Duodenal mucosa (tissue), 2 donors: ENCODE results near the gene RGS19.

ENCODE experiments used
- H3K27ac ChIP-seq: one replicate; pipeline ENCODE4 v1.7.0; 2013; ENCODE audit warnings: low read depth, low read length
- H3K27me3 ChIP-seq, 2 donors: one replicate each; pipeline ENCODE4 v1.7.0; 2013; ENCODE audit warnings: low read length in 2 of 2, control low read depth in 1 of 2; ENCODE audit not compliant: insufficient read depth in 2 of 2, control insufficient read depth in 1 of 2
- H3K36me3 ChIP-seq, 2 donors: one replicate each; pipeline ENCODE4 v1.7.0; 2013; ENCODE audit warnings: low read length in 2 of 2, control low read depth in 1 of 2; ENCODE audit not compliant: insufficient read depth in 2 of 2, control insufficient read depth in 1 of 2
- H3K4me1 ChIP-seq, 2 donors: one replicate each; pipeline ENCODE4 v1.7.0; 2013; ENCODE audit warnings: low read length in 2 of 2, control low read depth in 1 of 2; ENCODE audit not compliant: insufficient read depth in 2 of 2, control insufficient read depth in 1 of 2
- H3K4me3 ChIP-seq, 2 donors: one replicate each; pipeline ENCODE4 v1.7.0; 2013; ENCODE audit warnings: low read length in 2 of 2, low read depth in 1 of 2
- H3K9ac ChIP-seq, 2 donors: one replicate each; pipeline ENCODE4 v1.7.0; 2013; ENCODE audit warnings: low read length in 2 of 2, low read depth in 1 of 2
- H3K9me3 ChIP-seq, 2 donors: one replicate each; pipeline ENCODE4 v1.7.0; 2013; ENCODE audit warnings: low read length in 2 of 2, control low read depth in 1 of 2; ENCODE audit not compliant: control insufficient read depth in 1 of 2

Gene RGS19

DNA sequence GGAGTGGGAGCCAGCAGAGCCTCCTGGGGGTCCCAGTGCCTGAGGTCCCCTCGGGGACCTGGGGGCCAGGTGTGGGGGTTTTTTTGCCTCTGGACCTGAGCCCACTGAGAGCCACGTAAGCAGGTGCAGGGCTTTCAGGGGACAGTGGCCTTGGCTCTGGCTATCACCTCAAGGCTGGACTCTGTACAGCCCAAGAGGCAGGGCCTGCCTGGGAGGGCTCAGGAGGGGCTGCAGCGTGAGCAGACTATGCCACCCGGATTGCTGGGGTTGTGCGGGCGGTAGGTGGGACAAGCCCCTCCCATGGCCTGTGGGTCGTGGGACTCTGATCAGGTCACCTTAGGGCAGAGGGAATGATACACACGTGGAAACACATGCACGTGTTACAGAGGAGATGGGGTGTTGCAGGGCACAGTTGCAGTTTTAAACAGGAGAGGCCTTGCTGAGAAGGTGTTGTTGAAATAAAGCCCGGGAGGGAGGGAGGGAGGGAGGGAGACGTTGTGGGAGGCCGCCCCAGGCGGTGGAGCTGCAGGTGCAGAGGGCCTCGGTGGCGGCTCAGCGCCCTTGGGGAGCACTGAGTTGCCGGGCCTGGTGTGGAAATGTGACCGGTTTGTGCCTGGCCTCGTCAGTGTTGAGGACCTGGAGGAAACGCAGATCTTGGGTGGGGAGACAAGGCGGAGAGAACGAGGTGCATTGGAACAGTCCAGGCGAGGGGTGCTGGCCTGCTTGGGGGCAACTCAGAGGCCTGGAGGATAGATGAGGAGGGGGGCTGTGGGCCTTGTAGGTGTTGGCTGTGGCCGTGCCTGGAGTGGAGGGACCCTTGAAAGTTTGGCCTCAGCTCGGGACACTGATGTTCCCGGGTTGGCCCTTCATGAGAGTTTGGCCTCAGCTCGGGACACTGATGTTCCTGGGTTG lies 14.0 kb downstream of the RGS19 start:
- Histone ChIP-seq H3K36me3 (no peaks in the 10 kb centered on the region), H3K9ac (no peak overlapping the region), H3K4me1 (peaks cover 14 to 37% of the 10 kb centered on the region in 2 donors), H3K27me3 (no peaks in the 10 kb centered on the region), H3K4me3 (no peak overlapping the region), H3K27ac (no peak overlapping the region), H3K9me3 (no peaks in the 10 kb centered on the region)

DNA sequence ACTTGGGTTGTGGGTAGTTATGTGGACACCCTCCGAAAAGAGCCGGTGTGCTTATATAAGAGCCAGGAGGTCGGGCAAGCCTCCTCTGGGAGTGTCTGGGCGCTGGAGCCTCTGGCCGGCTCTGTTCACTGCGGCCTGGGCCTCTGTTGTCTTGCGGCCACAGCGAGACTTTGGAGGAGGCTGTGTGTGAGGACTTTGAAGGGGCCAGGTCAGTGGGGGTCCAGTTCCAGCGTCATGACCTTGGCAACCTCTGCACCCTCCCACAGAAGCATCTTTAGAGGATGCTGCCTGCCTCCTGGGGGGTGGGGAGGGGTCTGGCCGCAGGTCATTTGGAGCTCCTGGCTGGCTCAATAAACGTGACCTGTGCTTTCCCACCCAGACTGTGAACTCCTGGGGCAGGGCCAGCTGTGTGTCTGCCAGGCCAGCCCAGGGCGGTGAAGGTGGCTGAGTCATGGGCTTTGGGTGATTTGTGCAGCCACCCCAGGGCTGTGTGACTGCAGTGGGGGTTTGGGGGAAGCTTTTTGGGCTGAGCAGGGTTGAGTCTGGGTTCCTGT lies 15.1 kb downstream of the RGS19 start:
- Histone ChIP-seq H3K9me3 (no peaks in the 10 kb centered on the region), H3K27ac (no peak overlapping the region), H3K4me1 (peaks cover 14 to 34% of the 10 kb centered on the region in 2 donors), H3K9ac (peak overlapping the region in 1 of 2 donors; percentile 59), H3K27me3 (no peaks in the 10 kb centered on the region), H3K4me3 (peak overlapping the region in 1 of 2 donors; percentile 73), H3K36me3 (no peaks in the 10 kb centered on the region)

DNA sequence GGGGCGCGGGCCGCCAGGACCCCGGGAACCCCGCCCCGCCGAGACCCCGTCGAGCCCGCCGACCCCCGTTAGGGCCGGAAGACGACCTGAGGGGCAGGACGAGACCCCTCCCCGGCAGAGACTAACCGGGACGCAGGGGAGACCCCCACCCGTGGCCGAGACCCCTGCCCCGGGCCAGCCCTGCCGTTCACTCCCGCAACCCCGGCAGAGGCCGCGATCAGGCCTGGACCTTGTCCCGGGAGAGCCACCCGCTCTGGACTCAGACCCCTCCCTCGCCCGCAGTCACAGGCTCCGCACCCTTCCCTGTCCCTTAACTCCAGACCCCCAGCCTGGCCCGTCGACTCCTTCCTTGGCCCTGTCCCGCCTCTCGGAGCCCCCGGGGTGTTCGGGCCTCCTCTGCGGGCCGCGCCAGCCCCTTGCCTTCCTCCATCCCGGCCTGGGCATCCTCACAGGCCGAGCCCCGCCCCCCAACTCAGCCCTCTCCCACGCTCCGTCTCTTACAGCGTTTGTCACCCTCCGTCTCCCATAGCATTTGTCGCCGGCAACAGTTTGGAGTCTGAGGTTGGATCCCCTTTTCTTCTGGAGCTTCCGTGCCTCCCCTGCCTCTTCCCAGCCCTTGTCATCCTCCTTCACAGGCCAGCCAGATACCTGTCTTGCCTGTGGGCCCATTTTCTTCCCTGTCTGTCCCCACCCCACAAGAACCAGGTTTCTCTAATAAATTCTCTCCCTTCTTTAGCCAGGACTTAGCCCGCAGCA lies 15.8 kb downstream of the RGS19 start:
- Histone ChIP-seq H3K9me3 (no peaks in the 10 kb centered on the region), H3K4me3 (peak overlapping the region; percentile 67 to 73), H3K27ac (peak overlapping the region; percentile 10), H3K9ac (peak overlapping the region; percentile 32 to 59), H3K27me3 (no peaks in the 10 kb centered on the region), H3K4me1 (peaks cover 14 to 33% of the 10 kb centered on the region in 2 donors), H3K36me3 (no peaks in the 10 kb centered on the region)

DNA sequence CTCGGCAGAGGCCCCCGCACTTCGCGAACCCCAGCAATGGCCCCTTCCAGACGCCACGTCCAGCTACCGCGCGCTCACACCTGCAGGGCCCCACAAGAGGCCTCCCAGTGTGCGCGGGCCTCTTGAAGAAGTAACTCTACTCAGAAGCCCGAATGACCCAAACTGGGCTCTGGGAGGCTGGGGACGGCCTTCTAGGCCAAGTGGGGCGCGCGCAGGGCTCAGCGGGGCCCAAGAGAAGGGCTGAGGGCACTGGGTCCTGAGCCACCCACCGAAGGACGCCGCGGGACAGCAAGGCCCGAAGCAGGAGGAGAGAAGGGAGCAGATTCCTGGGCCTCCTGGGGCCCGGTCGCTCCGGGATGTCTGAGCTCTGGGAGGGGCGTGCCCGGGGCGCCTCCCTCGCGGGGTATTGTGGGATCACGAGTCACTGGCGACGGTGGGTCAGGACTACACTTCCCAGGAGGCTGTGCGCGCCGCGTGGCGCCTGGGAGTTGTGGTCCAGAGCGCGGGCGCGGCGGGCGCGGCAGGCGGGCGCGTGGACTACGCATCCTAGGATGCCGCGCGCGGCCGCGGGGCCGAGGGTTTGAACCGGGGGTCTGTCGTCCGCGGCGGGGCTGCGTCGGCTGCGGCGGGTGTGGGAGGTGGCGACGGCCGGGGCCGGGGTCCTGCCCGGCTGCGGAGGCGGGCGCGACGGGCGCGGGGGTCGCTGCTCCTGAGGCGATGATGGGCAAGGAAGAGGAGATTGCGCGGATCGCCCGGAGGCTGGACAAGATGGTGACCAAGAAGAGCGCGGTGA lies 16.5 kb downstream of the RGS19 start, which contains the start of gene TCEA2:
TCEA2 (plus strand) TSS at position 603 of the 793 bp plus-strand sequence; CDS start at position 718, 115 bp downstream.
- no peaks in the 10 kb centered on the region for H3K9me3 ChIP-seq
- H3K4me1 ChIP-seq, result peaks cover 14 to 33% of the 10 kb centered on the region in 2 donors
- H3K27ac ChIP-seq, result peak within 1 kb of the TSS; percentile 56
- no peaks in the 10 kb centered on the region for H3K36me3 ChIP-seq
- peak within 1 kb of the TSS; percentile 32 to 63 for H3K9ac ChIP-seq
- H3K4me3 ChIP-seq, result peak within 1 kb of the TSS; percentile 67 to 73
- peaks cover 0 to 4% of the 10 kb centered on the region in 2 donors for H3K27me3 ChIP-seq

DNA sequence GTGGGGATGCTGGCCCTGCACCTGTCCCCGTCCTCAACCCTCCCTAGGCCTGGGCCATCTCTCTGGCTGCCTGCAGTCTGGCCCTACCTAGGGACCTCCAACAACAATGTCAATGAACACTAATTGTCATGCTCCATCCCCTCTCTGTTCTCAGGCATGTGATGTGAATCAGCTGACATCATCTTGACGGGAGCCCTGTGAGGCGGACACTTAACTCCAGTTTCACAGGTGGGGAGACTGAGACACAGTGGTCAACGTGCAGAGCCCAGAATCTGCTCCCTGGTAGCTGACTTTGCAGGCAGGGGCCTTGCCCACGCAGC lies 17.1 kb downstream of the RGS19 start:
- Histone ChIP-seq H3K36me3 (no peaks in the 10 kb centered on the region), H3K4me1 (peaks cover 18 to 36% of the 10 kb centered on the region in 2 donors), H3K27ac (no peak overlapping the region), H3K4me3 (peak overlapping the region; percentile 54 to 67), H3K27me3 (peaks cover 1 to 9% of the 10 kb centered on the region in 2 donors), H3K9ac (peak overlapping the region; percentile 32 to 63), H3K9me3 (no peaks in the 10 kb centered on the region)

DNA sequence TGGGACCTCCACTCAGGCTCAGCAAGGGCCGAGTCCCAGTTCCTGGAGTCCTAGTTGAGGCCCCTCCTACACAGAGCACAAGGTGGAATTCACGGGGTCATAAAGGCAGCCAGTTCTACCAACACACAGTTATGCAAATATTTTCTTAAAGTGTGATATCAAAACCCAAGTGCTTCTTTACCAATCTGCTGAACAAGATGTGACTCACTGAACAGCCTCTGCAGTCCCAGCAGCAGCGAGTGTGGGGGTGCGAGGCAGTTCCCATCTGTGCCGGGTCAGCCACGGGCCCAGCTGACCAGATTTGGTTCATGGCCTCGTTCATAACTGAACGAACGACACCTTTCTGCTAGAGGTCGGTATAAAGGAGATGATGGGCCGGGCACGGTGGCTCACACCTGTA lies 20.8 kb downstream of the RGS19 start:
- Histone ChIP-seq H3K9me3 (no peaks in the 10 kb centered on the region), H3K4me1 (peaks cover 11 to 14% of the 10 kb centered on the region in 2 donors), H3K27me3 (peaks cover 30 to 35% of the 10 kb centered on the region in 2 donors), H3K36me3 (no peaks in the 10 kb centered on the region), H3K4me3 (no peak overlapping the region), H3K27ac (no peak overlapping the region), H3K9ac (no peak overlapping the region)

DNA sequence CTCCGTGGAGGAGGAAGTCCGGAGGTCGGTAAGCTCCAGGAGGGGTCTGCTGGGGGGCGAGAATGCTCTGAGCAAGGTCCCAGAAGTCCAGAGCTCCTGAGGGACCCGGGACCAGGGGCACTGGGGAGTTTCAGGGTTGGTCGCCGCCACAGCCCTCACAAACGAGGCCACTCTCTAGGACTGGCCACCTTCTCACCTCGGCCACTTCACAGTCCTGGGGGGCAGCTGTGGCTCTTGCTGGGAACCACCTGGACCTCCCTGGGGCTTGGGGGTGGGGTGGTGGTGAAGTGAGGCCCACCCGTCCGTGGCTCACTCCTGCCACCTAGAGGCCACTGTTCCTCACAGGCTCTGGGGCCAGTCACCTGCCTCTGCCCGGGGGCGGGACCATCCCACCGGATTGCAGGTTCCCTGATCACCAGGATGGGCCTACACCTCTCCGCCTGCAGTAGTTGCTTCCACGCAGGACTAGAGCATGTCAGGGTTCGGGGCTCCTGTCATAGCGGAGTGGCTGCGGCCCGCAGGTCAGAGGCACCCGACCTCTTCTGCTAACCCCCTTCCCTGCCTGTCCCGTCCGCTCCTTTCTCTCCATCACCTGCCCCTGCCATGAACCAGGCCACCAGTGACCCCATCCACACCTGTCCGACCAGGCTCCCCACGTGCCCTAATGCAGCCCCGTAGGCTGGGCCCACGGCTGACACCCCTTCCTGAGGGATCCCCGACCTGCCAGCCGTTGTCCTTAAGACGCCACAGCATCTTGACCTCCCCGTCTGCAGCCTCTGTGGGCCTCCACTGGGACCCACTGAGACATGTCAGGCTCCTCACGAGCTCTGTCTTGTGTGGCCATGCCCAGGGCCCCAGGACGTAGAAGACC lies 21.5 kb downstream of the RGS19 start:
- no peak overlapping the region for H3K27ac ChIP-seq
- peak overlapping the region; percentile 9 to 16 for H3K4me3 ChIP-seq
- H3K4me1 ChIP-seq, result peaks cover 10 to 11% of the 10 kb centered on the region in 2 donors

DNA sequence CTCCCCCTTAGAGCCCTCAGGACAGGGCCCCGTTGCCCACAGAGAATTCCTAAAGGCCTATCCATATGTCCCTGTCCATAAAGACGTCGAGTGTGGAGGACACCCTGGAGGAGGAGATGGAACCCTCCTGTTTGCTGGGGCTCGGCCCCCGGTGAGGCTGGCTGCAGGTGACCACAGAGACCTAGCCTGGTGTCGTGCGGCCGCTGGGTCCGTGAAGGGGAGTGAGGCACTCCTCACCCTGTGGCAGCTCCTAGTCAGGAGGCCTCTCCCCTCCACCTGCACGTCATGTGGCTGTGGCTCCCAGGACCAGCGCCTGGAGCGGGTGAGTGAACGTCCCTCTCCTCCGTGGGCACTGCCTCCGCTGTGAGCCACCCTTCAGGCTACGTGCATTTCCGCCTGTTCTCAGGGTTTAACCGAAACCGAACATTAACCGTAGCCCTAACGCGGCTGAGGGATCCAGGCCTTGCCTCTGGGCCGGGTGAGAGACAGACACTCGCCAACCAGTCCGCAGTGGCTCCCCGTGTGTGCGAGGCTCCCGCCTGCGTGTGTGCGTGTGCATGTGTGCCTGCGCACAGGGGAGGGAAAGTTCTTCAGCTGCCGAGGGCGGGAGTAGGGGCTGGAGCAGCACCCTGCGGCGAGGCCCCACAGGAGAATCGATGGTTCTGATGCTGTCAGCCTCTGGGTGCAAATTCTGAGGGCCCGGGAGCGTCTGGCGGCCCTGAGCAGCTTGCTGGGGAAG lies 22.3 kb downstream of the RGS19 start:
- H3K4me1 ChIP-seq, result peaks cover 5 to 7% of the 10 kb centered on the region in 2 donors
- no peak overlapping the region for H3K27ac ChIP-seq
- H3K27me3 ChIP-seq, result peaks cover 41 to 47% of the 10 kb centered on the region in 2 donors
- H3K4me3 ChIP-seq, result peak overlapping the region; percentile 9 to 16
- H3K9ac ChIP-seq, result no peak overlapping the region
- H3K36me3 ChIP-seq, result no peaks in the 10 kb centered on the region
- H3K9me3 ChIP-seq, result no peaks in the 10 kb centered on the region

More for the DNA sequence above, 21.5 kb downstream of the RGS19 start:
- H3K27me3 ChIP-seq, result peaks cover 33 to 40% of the 10 kb centered on the region in 2 donors
- H3K36me3 ChIP-seq, result no peaks in the 10 kb centered on the region
- H3K9me3 ChIP-seq, result no peaks in the 10 kb centered on the region
- H3K9ac ChIP-seq, result no peak overlapping the region
